ENCODE measurements around the gene TMEM37.

The TMEM37 gene

GRCh38 chr2:119481501-119482455 lies 50.1 kb downstream of the TMEM37 start:
- no peak for DNase-seq

- DNase-seq, result no peak
Observed at GRCh38 chr2:119482481-119483394, 51.1 kb downstream of the TMEM37 start.

DNA sequence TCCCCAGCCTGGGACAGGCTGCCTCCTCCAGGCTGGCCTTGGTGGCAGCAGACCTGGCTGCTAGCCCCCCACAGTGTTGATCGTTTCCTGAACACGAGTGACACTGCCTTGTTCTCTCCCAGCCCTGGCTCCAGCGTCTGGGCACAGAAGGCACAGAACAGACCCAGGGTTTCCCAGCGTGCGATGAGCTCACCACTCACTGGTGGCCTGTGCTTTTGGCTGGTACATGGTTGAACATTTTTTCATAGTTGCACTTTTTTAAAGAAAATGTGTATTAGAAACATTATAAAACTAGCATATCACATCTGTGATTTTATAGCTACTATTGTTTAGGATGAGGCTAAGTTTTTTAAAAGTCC lies 51.7 kb downstream of the TMEM37 start:
- no peak for DNase-seq

DNA sequence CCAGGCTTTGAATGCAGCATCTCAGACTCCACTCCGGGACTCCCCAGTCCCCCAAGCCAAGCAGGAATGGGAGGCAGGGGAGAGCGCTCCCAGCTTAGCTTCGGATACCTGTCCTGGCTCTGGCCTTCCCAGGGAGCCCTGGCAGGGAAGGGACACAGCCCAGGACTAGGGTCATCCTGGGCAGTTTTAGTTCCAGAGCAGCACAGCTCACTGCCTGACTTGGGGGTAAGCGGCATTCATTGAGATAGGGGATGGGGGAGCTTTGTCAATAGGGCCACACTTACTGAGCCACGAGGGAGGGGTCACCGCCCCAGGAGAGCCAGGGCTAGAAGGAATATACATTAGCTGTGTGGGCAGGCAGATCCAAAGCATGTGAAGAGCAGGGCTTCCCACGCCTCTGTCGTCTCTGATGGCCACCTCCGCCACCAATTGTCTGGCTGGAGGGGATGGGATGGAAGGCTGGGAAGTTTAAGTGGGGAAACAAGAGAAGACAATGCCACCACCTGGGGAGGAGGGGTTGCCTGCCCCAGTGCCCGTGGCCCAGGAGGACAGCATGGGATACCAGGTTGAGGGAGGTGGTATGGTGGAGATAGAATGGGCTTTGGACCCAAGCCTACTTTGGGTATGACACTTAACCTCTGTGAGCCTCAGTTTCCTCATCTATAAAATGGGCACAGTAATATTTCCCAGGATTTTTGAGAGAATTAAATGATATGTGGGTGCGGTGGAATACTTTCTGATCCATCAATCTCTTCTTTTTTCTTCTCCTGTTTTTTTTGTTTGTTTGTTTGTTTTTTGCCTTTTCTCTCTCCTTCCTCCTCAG lies 52.5 kb downstream of the TMEM37 start:
- DNase-seq, result no peak

- DNase-seq, result no peak
Observed at GRCh38 chr2:119484834-119485233, 53.2 kb downstream of the TMEM37 start.

DNA sequence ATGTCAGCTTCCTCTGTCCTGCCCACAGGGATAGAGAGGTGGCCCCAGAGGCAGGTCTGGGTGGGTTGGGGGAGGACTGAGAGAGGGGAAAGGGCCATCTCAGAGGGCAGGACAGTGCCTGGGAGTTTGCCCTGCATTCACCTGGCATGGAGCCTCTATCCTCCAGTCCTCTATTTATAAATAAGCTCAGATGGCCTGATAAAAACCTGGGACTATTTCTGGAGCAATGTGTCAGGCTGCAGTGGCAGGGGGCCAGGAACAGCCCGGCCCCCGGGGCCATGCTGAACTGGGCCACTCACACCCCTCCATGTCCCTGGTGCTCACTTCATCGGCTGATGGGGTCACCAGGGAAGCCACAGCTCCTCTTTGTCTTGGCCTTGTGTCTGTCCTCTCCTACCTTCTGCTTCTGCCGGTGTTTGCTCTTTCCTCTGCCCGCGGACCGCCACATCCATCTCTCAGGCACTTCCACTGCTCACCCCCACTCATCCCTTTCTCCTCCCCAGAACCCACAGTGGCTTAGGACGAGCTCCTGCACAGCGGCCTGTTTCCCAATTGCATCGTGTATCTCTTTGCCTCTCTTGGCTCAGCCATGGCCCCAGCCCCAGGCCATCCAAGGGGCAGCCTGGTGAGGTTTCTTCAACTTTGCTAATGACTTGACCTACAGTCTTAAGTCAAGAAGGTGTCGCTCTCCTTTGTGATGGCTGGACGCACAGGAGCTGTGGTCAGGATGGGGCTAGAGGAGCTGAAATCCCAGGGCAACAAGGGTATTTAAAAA lies 53.9 kb downstream of the TMEM37 start:
- no peak for DNase-seq

DNA sequence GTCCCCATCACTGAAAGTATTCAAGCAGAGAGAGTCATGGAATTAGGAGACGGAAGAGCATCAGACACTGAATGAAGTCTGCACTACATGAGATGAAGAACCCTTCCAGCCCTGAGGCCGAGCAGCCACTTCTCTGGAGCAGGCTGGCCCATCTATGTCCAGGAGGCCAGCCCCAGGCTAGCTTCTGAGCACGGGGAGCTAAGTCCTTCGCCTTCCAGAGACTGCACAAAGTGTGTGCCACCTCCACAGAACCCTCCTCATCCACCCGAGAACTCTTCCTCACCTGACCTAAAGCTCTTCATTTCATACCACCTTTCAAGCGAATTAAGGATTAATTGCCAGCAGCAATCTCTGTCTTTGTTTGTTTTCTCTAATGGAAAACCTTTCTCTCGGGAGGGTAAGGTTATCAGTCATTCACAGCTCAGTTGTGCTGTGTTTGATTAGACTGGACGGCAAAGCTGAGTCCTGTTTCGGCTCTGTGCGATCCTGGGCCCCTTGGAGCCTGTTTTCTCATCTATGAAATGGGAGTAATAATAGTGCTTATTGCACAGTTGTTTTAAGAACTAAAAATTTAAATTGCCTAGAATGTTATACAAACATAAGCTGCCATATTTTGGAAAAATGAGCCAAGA lies 54.7 kb downstream of the TMEM37 start:
- DNase-seq, result no peak

DNA sequence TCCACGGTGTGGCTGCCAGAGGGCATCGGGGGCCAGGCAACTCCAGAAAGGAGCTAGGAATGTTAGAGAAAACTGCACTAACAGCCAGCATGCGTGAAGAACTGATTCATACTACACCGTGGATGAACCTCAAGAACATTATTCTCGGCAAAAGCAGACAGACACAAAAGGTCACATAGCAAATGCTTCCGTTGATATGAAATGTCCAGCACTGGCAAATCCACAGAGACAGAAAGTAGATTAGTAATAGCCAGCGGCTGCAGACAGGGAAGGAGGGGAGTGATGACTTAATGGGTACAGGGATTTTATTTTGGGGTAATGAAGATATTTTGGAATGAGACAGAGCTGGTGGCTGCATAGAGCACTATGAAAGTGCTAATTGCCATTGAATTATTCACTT lies 55.2 kb downstream of the TMEM37 start:
- DNase-seq, result no peak

DNA sequence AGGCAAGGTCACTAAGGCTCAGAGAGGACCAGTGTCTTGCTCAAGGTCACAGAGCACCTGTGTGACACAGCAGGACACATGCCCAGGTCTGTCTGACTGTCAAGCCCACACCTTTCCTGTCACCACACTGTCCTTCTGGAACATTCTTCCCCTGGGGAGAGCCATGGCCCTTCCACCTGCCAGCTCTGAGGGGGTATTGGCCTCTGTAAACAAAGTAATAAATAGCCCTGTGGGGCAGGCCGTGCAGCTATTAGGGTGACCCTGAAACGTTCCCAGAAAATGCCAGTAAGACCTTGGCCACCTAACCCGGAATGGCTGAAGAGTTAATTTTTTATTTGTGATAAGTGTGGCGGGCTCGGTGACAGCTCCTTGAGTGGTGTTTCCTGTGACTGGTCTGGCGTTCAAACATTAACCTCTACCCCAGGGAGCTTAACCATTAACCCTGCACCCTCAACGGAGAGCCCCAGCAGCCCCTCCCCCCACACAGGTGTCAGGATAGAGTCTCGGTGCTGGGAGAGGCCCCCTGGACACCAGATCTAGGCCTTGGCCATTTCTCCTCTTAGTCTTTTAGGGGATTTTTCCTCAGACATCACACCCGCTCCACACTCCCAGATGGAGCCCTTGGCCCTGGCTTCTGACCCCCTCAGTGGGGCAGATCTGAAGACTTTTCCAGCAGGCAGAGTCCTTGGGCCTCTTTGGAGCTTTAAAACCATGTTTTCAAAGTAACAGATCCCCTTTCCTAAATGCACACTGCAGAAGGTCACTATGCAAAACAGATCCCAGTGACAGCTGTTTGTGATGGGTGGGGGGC lies 56.0 kb downstream of the TMEM37 start:
- no peak for DNase-seq
